LoVo (cell line): ENCODE results near the gene LMTK2.

Source experiments
- DNase-seq: peaks from one replicate; pipeline ENCODE4 v3.0.0-alpha.2; 2016; ENCODE audit warnings: low spot score

LMTK2 gene

GRCh38 chr7:98203261-98203963 lies 96.8 kb downstream of the LMTK2 start:
- DNase-seq, result no peak

- DNase-seq, result no peak
Measured at GRCh38 chr7:98203964-98204605, 97.4 kb downstream of the LMTK2 start.

GRCh38 chr7:98204670-98205069 lies 98.0 kb downstream of the LMTK2 start:
- DNase-seq, result no peak

GRCh38 chr7:98205162-98205845 lies 98.6 kb downstream of the LMTK2 start:
- no peak for DNase-seq

- DNase-seq, result no peak
Measured at GRCh38 chr7:98206451-98207330, 100.0 kb downstream of the LMTK2 start.

GRCh38 chr7:98209166-98209920 lies 102.7 kb downstream of the LMTK2 start:
- no peak for DNase-seq

- DNase-seq, result peak; percentile 15
Measured at GRCh38 chr7:98210513-98211220, 104.0 kb downstream of the LMTK2 start.

- peak; percentile 70 for DNase-seq
Measured at GRCh38 chr7:98211221-98211675, 104.6 kb downstream of the LMTK2 start, which contains the start of gene BHLHA15. BHLHA15 (plus strand) TSS chr7:98211439; CDS start chr7:98212310, 871 bp downstream.

- DNase-seq, result no peak
Measured at GRCh38 chr7:98211676-98212531, 105.2 kb downstream of the LMTK2 start.

- DNase-seq, result no peak
Measured at GRCh38 chr7:98212532-98213041, 105.9 kb downstream of the LMTK2 start.

- no peak for DNase-seq
Measured at GRCh38 chr7:98213296-98213887, 106.7 kb downstream of the LMTK2 start.

- no peak for DNase-seq
Measured at GRCh38 chr7:98213888-98214810, 107.5 kb downstream of the LMTK2 start.

GRCh38 chr7:98214811-98215321 lies 108.2 kb downstream of the LMTK2 start:
- no peak for DNase-seq

- DNase-seq, result no peak
Measured at GRCh38 chr7:98215561-98216495, 109.2 kb downstream of the LMTK2 start.

- no peak for DNase-seq
Measured at GRCh38 chr7:98216941-98217622, 110.4 kb downstream of the LMTK2 start.
